Measurements from ENCODE around the gene CAPZB. TPM values are rescaled to one million over a fixed set of nuclear protein-coding genes. Genes with fewer than 3 reads are reported as not detected.
"Not testable (repeated sequence)": the region's sequence is repeated elsewhere in the genome, so short reads cannot be mapped to it uniquely, and the experiment has no call there.

The CAPZB gene
- total RNA-seq, 1 donor from 2014 or later: 198 TPM

- DNase-seq (ENCODE audit: low spot score): peak; percentile 46
- ATAC-seq: no peak
- intact Hi-C loops (cut with DNase I): no loop called here
These were observed 171.1 kb downstream of the CAPZB start for GRCh38 chr1:19313961-19314882.

GRCh38 chr1:19313636-19313959 is 171.7 kb downstream of the CAPZB start:
- ATAC-seq: no peak
- peak; percentile 41 for DNase-seq (ENCODE audit: low spot score)
- intact Hi-C loops (cut with DNase I): no loop called here

GRCh38 chr1:19312782-19313635 is 172.3 kb downstream of the CAPZB start:
- DNase-seq (ENCODE audit: low spot score) (no peak), ATAC-seq (peak; percentile 44)
- intact Hi-C loops (cut with DNase I): no loop called here

GRCh38 chr1:19311931-19312781 is 173.2 kb downstream of the CAPZB start, which contains the start of the genes AKR7A2 and SLC66A1:
Gene AKR7A2 (minus strand): TSS chr1:19312144. CDS start chr1:19312124, 20 bp downstream.
Gene SLC66A1 (plus strand): TSS chr1:19312326. CDS start chr1:19317678, 5,352 bp downstream.
- DNase-seq (ENCODE audit: low spot score) (peak; percentile 93), ATAC-seq (peak; percentile 97)
- intact Hi-C loops (cut with DNase I): no loop called here

DNA sequence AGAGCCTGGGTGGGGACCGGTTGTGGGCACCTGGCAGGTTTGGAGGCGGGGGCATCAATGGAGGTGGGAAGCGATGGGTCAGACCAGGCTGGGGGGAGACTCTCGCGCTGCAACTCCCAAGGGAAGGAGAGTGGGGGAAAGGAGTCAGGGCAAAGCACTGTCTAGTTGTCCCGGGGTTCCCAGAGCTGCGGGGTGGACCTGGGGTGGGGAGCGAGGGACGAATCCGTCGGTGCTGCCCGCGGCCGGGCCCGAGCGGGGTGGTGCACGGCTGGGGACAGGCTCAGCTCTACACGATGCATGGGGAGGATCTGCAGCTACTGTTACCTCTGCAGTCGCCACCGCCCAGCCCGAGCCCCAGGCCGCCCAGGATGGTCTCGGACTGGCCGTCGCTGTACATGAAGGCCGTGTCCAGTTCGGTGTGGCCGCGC is 173.8 kb downstream of the CAPZB start:
- ATAC-seq (peak; percentile 20), DNase-seq (ENCODE audit: low spot score) (peak; percentile 70)
- intact Hi-C loops (cut with DNase I): no loop called here

- peak; percentile 35 for DNase-seq (ENCODE audit: low spot score)
- ATAC-seq: peak; percentile 5
- intact Hi-C loops (cut with DNase I): no loop called here
These were observed 174.4 kb downstream of the CAPZB start for GRCh38 chr1:19310720-19311502.

GRCh38 chr1:19310061-19310460 is 175.3 kb downstream of the CAPZB start:
- intact Hi-C loops (cut with DNase I): no loop called here
- DNase-seq (ENCODE audit: low spot score) (peak; percentile 45), ATAC-seq (no peak)

GRCh38 chr1:19309123-19309813 is 176.1 kb downstream of the CAPZB start:
- intact Hi-C loops (cut with DNase I): no loop called here
- DNase-seq (ENCODE audit: low spot score): peak; percentile 2

GRCh38 chr1:19308509-19308907 is 176.8 kb downstream of the CAPZB start:
- intact Hi-C loops (cut with DNase I): no loop called here
- no peak for ATAC-seq

More at GRCh38 chr1:19309123-19309813, 176.1 kb downstream of the CAPZB start:
- ATAC-seq: no peak

DNA sequence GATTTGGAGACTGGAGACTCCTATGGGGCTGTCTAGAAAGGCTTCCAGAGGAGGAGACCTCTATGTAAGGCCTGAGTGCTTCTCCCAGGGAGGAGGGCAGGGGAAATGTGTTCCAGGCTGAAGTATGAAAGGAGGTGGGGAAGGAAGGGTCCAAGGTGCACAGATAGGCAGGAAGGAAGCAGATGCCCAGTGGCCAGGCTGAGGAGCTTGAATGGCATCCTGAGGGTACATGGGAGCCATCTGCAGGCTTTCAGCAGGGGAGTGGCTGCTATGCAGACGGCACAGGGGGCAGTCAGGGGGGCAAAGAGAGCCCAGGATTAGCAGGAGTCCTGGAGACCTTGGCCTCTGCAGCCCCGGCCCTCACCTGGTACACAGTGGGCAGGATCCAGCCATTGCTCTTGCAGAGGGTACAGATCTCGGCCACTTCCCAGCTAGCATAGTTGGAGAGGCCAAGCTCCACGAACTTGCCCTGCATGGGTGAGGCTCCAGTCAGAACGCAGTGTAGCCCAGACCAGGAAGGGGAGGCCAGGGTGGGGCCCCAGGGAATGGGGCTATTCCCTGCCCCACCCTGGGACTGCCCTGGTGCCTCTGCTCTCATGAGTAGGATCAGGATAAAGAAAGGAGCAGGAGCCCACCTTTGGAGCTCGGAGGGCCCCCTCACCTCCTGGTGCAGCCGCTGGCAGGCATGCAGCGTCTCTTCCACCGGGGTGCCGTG is 177.4 kb downstream of the CAPZB start:
- intact Hi-C loops (cut with DNase I): no loop called here
- ATAC-seq (no peak), DNase-seq (ENCODE audit: low spot score) (peak; percentile 50)

More at GRCh38 chr1:19308509-19308907, 176.8 kb downstream of the CAPZB start:
- no peak for DNase-seq (ENCODE audit: low spot score)

- DNase-seq (ENCODE audit: low spot score) (peak; percentile 49), ATAC-seq (no peak)
- intact Hi-C loops (cut with DNase I): no loop called here
These were observed 178.4 kb downstream of the CAPZB start for GRCh38 chr1:19306941-19307340.

DNA sequence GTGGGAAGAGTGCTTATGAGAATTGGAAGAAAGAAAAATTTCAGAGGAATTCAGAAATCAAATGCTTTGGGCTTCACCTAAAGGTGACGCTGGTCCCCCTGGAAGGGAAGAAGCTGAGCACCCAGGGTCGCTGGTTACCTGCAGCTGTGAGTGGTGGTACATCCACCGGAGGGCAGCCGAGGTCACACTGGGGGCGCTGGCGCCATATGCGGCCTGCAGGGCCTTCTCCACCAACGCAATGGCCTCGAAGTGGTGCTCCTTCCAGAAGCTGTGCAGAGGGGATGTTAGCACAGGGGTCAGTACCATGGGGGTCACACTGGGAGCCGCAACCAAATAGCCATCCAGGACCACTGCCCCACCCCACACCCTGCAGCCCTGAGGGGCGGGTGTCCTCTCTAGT is 179.5 kb downstream of the CAPZB start:
- intact Hi-C loops (cut with DNase I): no loop called here
- peak; percentile 23 for DNase-seq (ENCODE audit: low spot score)
- ATAC-seq: no peak

GRCh38 chr1:19304081-19304480 is 181.3 kb downstream of the CAPZB start:
- peak; percentile 40 for DNase-seq (ENCODE audit: low spot score)
- ATAC-seq; intact Hi-C loops (cut with DNase I): not testable (repeated sequence)

GRCh38 chr1:19300211-19300610 is 185.1 kb downstream of the CAPZB start:
- DNase-seq (ENCODE audit: low spot score): no peak
- intact Hi-C loops (cut with DNase I): no loop called here
- ATAC-seq: no peak

DNA sequence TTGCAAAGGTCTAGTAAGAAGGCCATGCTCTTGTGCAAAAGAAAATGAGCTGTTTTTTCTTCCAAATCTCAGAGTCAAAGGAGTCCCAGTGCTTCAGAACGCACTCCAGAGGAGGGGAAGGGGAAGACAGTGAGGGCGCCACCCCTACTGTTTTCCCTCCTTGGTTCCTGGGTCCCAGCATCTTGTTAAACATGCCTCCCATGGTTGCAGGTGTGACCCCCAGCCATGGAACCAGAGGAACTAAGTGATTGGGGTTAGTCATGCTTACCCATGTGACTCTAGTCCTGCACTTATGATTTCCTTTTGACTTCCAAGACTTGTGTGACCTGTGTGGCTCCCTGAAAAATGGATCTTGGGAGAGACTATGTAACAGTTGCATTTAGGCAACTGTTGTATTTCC is 190.7 kb downstream of the CAPZB start:
- ATAC-seq (no peak), DNase-seq (ENCODE audit: low spot score) (no peak)
- intact Hi-C loops (cut with DNase I): no loop called here

DNA sequence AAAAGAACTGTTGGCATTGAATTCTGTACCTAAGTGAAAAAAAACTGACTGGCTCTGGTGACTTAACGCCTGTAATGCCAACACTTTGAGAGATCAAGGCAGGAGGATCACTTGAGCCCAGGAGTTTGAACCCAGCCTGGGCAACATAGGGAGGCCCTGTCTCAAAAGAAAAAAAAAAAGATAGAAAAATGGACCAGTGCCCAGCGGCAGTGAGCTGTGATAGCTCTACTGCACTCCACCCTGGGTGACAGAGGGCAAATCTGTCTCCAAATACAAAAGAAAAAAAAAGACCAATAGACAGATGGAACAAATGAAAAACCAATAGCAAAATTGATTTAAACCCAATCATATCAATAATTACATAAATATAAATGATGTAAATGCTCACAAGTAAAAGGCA is 196.1 kb downstream of the CAPZB start:
- DNase-seq (ENCODE audit: low spot score) (no peak), ATAC-seq (no peak)
- intact Hi-C loops (cut with DNase I): no loop called here

Measured in sciatic nerve (tissue), 2 donors.